ENCODE data around the gene CRELD1.

The CRELD1 gene

DNA sequence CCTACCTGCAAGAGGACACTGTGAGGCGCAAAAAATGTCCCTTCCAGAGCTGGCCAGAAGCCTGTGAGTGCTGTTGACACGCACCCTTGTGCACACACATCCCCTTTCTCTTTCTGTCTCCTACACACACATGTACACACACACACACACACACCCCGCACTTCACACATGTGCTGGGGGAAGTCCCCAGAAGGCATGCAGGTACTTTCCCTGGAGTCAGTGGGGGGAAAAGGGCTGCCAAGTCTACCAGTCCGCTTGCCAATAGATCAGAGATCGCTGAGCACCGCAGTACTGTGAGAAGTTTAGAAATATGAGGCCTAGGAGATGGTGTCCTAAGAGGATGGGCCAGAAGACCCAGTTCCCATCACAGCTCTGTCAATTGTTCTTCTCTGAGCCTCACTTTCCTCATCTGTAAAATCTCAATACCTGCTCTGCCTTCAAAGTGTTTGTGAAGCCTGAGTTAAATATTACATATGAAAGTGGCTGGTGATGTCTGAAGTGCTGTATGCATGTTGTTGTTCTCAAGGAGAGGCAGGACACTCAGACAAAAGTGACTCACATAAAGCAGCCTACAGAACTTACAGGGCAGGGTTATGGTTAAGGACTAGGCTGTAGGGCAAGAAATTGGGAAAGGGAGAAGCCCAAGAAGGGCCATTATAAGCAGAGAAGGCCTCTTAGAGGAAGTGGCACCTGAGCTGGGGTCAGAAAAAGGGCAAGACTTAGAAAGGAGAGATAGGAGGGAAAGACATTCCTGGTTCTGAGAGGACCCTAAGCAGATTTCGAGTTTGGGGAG is 24.2 kb upstream of the CRELD1 start:
- FAIRE-seq (no peak), DNase-seq (ENCODE audit: insufficient read length) (no peak)
- no peak for TF ChIP-seq POLR2AphosphoS5 (IDR thresholded peaks at IDR 0.05; ENCODE audit: low read depth, low read length)
- no peak for TF ChIP-seq TAF1 (IDR thresholded peaks at IDR 0.05; ENCODE audit: borderline replicate concordance, low read depth, low read length)
- no peak for TF ChIP-seq POLR2A (IDR thresholded peaks at IDR 0.05; ENCODE audit: low read depth, low read length)

DNA sequence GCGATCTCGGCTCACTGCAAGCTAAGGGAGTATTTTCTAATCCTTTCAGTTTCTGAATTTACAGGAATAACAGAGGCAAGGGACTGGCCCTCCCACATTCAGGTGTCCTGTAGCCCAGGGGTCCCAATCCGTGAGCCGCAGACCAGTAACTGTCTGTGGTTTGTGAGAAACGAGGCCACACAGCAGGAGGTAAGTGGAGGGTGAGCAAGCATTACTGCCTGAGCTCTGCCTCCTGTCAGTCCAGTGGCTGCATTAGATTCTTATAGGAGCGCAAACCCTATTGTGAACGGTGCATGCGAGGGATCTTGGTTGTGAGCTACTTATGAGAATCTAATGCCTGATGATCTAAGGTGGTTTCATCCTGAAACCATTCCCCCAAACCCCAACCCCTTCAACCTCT is 21.8 kb upstream of the CRELD1 start:
- no peak for DNase-seq (ENCODE audit: insufficient read length)
- no peak for TF ChIP-seq TAF1 (IDR thresholded peaks at IDR 0.05; ENCODE audit: borderline replicate concordance, low read depth, low read length)
- TF ChIP-seq POLR2A (IDR thresholded peaks at IDR 0.05; ENCODE audit: low read depth, low read length): no peak
- no peak for TF ChIP-seq POLR2AphosphoS5 (IDR thresholded peaks at IDR 0.05; ENCODE audit: low read depth, low read length)
- FAIRE-seq: no peak

DNA sequence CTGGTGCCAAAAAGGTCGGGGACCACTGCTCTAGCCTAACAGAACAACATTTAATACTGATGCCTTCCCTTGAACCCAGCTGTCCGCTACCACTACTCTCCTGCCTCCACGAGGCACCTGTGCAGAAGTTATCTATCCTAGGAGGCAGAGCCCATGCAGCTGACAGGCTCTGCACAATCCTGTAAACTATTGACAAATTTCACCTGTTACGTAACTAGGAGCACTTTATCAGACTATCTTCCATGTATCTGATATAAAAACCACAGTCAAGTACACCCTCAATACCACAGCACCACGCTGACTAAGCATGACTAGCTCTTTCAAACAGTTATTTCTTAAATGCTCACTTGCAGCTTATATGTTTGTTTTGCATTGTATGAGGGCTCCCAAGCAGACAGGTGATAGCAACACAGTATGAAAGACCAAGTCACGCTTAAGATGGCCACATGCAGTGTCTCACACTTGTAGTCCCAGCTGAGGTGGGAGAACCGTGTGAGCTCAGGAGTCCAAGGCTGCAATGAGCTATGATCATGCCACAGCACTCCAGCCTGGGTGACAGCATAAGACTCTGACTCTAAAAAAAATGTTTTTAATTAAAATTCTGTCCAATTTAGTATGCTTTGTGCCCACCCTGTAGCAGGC is 21.2 kb upstream of the CRELD1 start:
- DNase-seq (ENCODE audit: insufficient read length) (no peak), FAIRE-seq (no peak)
- no peak for TF ChIP-seq POLR2AphosphoS5 (IDR thresholded peaks at IDR 0.05; ENCODE audit: low read depth, low read length)
- no peak for TF ChIP-seq TAF1 (IDR thresholded peaks at IDR 0.05; ENCODE audit: borderline replicate concordance, low read depth, low read length)
- no peak for TF ChIP-seq POLR2A (IDR thresholded peaks at IDR 0.05; ENCODE audit: low read depth, low read length)

DNA sequence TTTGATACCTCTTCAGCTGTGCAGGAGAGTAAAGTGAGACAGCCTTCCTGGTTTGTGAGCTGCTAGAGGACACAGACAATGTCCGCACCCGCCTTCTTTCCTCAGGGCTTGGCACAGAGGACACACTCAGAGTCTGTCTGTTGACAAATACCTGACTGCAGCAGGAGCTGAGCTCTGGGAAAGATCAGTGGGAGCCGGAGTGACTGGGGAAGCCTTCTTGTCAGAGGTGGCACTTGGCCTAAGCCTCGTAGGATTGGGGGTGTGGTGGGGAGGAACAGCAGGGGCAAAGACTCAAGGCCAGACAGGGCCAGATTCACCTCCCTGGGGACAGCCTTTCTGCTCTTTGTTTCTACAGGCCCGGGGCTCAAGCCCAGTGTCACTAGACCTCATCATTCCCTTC is 20.0 kb upstream of the CRELD1 start:
- FAIRE-seq (no peak), DNase-seq (ENCODE audit: insufficient read length) (no peak)
- no peak for TF ChIP-seq TAF1 (IDR thresholded peaks at IDR 0.05; ENCODE audit: borderline replicate concordance, low read depth, low read length)
- no peak for TF ChIP-seq POLR2AphosphoS5 (IDR thresholded peaks at IDR 0.05; ENCODE audit: low read depth, low read length)
- TF ChIP-seq POLR2A (IDR thresholded peaks at IDR 0.05; ENCODE audit: low read depth, low read length): no peak

DNA sequence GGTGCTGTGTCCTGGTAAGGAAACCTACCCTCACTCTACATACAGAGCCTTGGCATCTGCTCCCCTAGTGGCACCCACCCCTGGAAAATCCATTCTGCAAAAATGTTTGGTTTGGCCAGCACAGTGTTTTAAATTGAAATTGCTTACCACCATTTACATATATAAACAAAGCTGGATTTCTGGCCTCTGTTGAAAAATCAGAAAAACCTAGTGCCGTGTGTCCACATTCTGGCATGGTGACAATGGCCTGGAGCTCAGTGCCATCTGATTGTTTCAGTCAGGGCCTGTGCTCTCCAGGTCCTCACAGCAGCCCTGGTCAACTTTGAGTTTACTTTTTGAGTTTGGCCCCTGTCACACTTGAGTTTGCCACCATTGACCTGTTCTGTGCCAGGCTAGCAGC is 19.6 kb upstream of the CRELD1 start:
- no peak for DNase-seq (ENCODE audit: insufficient read length)
- no peak for TF ChIP-seq POLR2AphosphoS5 (IDR thresholded peaks at IDR 0.05; ENCODE audit: low read depth, low read length)
- TF ChIP-seq POLR2A (IDR thresholded peaks at IDR 0.05; ENCODE audit: low read depth, low read length): no peak
- TF ChIP-seq TAF1 (IDR thresholded peaks at IDR 0.05; ENCODE audit: borderline replicate concordance, low read depth, low read length): no peak
- no peak for FAIRE-seq

DNA sequence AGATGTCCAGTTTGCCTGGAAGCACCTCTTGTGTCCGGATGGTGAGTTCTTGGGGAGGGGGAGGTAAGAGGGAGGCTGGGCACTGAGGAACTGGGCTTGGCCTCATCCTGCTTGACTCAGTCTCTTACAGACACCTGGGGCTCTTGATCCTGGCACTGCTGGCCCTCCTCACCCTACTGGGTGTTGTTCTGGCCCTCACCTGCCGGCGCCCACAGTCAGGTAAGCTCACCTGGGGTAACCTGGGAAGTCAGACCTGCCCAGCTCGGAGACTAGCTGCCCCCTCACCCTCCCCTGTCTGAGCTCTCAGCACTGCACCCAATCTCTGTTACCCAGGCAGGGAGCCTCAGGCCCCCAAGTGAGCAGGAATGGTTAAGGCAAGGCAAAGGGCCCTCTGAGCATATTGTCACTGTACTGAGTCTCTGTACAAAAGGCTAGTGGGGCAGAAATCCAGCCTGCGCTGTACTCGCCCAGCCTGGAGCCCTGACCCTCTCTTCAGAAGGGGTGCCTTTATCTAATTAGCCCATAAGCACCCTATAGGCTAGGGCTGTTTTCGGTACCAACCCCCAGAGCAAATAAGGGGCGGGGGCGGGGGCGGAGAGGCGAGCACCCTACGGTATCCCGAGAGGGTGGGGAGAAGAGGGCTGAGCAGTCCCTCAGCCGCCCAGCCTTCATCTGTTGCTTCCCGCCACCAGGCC is 18.9 kb upstream of the CRELD1 start:
- DNase-seq (ENCODE audit: insufficient read length): no peak
- TF ChIP-seq POLR2A (IDR thresholded peaks at IDR 0.05; ENCODE audit: low read depth, low read length) (no peak), TAF1 (IDR thresholded peaks at IDR 0.05; ENCODE audit: borderline replicate concordance, low read depth, low read length) (no peak), POLR2AphosphoS5 (IDR thresholded peaks at IDR 0.05; ENCODE audit: low read depth, low read length) (no peak)

DNA sequence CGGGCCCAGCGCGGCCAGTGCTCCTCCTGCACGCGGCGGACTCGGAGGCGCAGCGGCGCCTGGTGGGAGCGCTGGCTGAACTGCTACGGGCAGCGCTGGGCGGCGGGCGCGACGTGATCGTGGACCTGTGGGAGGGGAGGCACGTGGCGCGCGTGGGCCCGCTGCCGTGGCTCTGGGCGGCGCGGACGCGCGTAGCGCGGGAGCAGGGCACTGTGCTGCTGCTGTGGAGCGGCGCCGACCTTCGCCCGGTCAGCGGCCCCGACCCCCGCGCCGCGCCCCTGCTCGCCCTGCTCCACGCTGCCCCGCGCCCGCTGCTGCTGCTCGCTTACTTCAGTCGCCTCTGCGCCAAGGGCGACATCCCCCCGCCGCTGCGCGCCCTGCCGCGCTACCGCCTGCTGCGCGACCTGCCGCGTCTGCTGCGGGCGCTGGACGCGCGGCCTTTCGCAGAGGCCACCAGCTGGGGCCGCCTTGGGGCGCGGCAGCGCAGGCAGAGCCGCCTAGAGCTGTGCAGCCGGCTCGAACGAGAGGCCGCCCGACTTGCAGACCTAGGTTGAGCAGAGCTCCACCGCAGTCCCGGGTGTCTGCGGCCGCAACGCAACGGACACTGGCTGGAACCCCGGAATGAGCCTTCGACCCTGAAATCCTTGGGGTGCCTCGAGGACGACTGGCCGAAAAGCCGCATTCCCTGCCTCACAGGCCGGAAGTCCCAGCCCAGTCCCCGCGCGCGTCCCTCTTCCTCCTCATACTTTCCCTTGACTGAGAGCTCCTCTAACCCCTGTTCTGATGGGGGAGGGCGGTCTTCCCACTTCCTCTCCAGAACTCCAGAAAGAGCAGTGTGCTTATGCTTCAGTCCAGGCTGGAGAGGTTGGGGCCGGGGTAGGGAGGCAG is 18.1 kb upstream of the CRELD1 start:
- no peak for DNase-seq (ENCODE audit: insufficient read length)
- FAIRE-seq: no peak
- TF ChIP-seq POLR2AphosphoS5 (IDR thresholded peaks at IDR 0.05; ENCODE audit: low read depth, low read length): no peak
- TF ChIP-seq TAF1 (IDR thresholded peaks at IDR 0.05; ENCODE audit: borderline replicate concordance, low read depth, low read length): no peak
- no peak for TF ChIP-seq POLR2A (IDR thresholded peaks at IDR 0.05; ENCODE audit: low read depth, low read length)

More for the DNA sequence above, 18.9 kb upstream of the CRELD1 start:
- FAIRE-seq: no peak

DNA sequence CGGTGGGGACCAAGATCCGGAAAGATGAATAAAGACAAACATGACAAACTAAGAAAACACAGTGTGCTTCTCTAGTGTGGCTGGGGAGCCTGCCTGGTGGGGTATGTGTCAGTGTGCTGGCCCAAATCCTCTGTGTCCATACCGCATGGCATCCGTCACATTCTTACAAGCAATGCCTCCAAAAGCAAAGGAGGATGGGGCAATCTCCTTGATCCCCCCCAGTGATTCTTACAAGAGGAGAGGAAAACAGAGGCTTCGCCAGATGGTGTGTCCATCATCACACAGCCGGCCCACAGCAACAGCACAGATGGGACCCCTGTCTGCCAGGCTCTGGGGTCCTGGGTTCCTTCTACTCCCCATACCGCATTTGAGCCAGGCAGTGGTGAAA is 17.3 kb upstream of the CRELD1 start:
- FAIRE-seq (no peak), DNase-seq (ENCODE audit: insufficient read length) (no peak)
- TF ChIP-seq TAF1 (IDR thresholded peaks at IDR 0.05; ENCODE audit: borderline replicate concordance, low read depth, low read length) (no peak), POLR2AphosphoS5 (IDR thresholded peaks at IDR 0.05; ENCODE audit: low read depth, low read length) (no peak), POLR2A (IDR thresholded peaks at IDR 0.05; ENCODE audit: low read depth, low read length) (no peak)

DNA sequence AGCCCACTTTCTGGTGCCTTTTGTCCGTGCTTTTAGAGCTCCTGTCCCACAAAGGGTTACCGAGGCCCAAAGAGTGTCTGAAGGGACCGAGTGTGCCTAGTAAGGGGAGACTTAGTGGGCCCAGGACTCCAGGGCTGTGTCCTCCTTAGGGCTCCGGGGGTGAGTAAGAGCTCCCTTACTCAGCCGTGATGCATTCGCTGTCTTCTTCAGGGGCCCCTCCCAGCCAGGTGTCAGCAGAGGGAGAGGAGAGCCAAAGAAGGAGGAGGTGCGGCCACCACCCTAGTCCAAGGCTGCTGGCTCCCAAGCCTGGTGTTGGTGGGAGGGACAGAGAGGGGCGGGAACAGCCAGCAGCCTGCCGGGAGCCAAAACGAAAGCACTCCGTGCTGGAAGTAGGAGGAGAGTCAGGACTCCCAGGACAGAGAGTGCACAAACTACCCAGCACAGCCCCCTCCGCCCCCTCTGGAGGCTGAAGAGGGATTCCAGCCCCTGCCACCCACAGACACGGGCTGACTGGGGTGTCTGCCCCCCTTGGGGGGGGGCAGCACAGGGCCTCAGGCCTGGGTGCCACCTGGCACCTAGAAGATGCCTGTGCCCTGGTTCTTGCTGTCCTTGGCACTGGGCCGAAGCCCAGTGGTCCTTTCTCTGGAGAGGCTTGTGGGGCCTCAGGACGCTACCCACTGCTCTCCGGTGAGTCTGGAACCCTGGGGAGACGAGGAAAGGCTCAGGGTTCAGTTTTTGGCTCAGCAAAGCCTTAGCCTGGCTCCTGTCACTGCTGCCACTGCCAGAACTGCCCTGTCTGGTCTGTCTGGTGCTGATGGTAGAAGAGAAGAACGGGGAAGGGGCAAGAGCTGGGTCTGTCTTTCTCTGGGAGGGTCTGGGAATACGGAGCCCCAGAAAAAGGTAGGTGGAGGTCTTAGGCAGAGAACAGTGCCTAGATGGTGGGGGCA is 16.6 kb upstream of the CRELD1 start, which contains the start of gene IL17RC:
Gene IL17RC, plus strand, starts transcription at position 365 of the 947 bp plus-strand sequence. Its CDS starts 218 bp downstream, at position 583.
- DNase-seq (ENCODE audit: insufficient read length): no peak

DNA sequence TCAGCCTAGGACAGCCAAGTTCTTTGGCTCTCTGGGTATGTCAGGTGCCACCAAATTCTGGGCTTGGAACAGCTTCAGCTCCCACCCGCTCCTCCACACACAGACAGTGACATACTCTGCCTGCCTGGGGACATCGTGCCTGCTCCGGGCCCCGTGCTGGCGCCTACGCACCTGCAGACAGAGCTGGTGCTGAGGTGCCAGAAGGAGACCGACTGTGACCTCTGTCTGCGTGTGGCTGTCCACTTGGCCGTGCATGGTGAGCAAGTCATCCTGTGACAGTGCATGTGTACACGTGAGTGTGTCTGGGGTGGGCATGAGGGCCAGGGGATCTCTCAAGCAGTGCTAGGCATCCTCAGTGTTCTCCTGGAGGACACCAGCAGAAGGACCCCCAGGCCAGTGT is 15.8 kb upstream of the CRELD1 start:
- FAIRE-seq: no peak
- TF ChIP-seq POLR2A (IDR thresholded peaks at IDR 0.05; ENCODE audit: low read depth, low read length): no peak
- no peak for TF ChIP-seq POLR2AphosphoS5 (IDR thresholded peaks at IDR 0.05; ENCODE audit: low read depth, low read length)
- no peak for TF ChIP-seq TAF1 (IDR thresholded peaks at IDR 0.05; ENCODE audit: borderline replicate concordance, low read depth, low read length)

More for the DNA sequence above, 16.6 kb upstream of the CRELD1 start, which contains the start of gene IL17RC:
- no peak for FAIRE-seq
- TF ChIP-seq TAF1 (IDR thresholded peaks at IDR 0.05; ENCODE audit: borderline replicate concordance, low read depth, low read length) (no peak), POLR2AphosphoS5 (IDR thresholded peaks at IDR 0.05; ENCODE audit: low read depth, low read length) (no peak), POLR2A (IDR thresholded peaks at IDR 0.05; ENCODE audit: low read depth, low read length) (no peak)

More for the DNA sequence above, 15.8 kb upstream of the CRELD1 start:
- DNase-seq (ENCODE audit: insufficient read length): no peak
